Suppressor macrophage treated with lipopolysaccharide for 4 hours (primary cell): ENCODE results near the gene PTPRM.

Experiments
- DNase-seq: peaks from one replicate; pipeline ENCODE4 v3.0.0-alpha.2; 2020

PTPRM gene

GRCh38 chr18:8215741-8216140 lies 648.6 kb downstream of the PTPRM start:
- no peak for DNase-seq

- DNase-seq, result no peak
Measured at GRCh38 chr18:8217051-8217564, 650.0 kb downstream of the PTPRM start.

- DNase-seq, result no peak
Measured at GRCh38 chr18:8218197-8218596, 651.1 kb downstream of the PTPRM start.

GRCh38 chr18:8221452-8221851 lies 654.3 kb downstream of the PTPRM start:
- DNase-seq, result no peak

- no peak for DNase-seq
Measured at GRCh38 chr18:8224576-8224975, 657.5 kb downstream of the PTPRM start.

GRCh38 chr18:8229040-8229439 lies 661.9 kb downstream of the PTPRM start:
- DNase-seq, result no peak

- no peak for DNase-seq
Measured at GRCh38 chr18:8229787-8230186, 662.7 kb downstream of the PTPRM start.

GRCh38 chr18:8231316-8231715 lies 664.2 kb downstream of the PTPRM start:
- no peak for DNase-seq

- no peak for DNase-seq
Measured at GRCh38 chr18:8232791-8233190, 665.7 kb downstream of the PTPRM start.

- no peak for DNase-seq
Measured at GRCh38 chr18:8235894-8236293, 668.8 kb downstream of the PTPRM start.

- DNase-seq, result no peak
Measured at GRCh38 chr18:8238507-8238906, 671.4 kb downstream of the PTPRM start.

GRCh38 chr18:8241731-8242130 lies 674.6 kb downstream of the PTPRM start:
- DNase-seq, result no peak

GRCh38 chr18:8242151-8242696 lies 675.1 kb downstream of the PTPRM start:
- no peak for DNase-seq

GRCh38 chr18:8247700-8248099 lies 680.6 kb downstream of the PTPRM start:
- DNase-seq, result no peak

GRCh38 chr18:8248576-8248975 lies 681.5 kb downstream of the PTPRM start:
- no peak for DNase-seq

- no peak for DNase-seq
Measured at GRCh38 chr18:8249811-8250210, 682.7 kb downstream of the PTPRM start.

- no peak for DNase-seq
Measured at GRCh38 chr18:8252371-8252770, 685.3 kb downstream of the PTPRM start.

- DNase-seq, result no peak
Measured at GRCh38 chr18:8253944-8254343, 686.8 kb downstream of the PTPRM start.

- DNase-seq, result no peak
Measured at GRCh38 chr18:8254654-8255053, 687.5 kb downstream of the PTPRM start.

- no peak for DNase-seq
Measured at GRCh38 chr18:8257851-8258434, 690.8 kb downstream of the PTPRM start.

- no peak for DNase-seq
Measured at GRCh38 chr18:8260319-8260718, 693.2 kb downstream of the PTPRM start.

- no peak for DNase-seq
Measured at GRCh38 chr18:8260827-8261226, 693.7 kb downstream of the PTPRM start.

GRCh38 chr18:8261651-8262091 lies 694.6 kb downstream of the PTPRM start:
- no peak for DNase-seq

- no peak for DNase-seq
Measured at GRCh38 chr18:8262221-8262620, 695.1 kb downstream of the PTPRM start.

- no peak for DNase-seq
Measured at GRCh38 chr18:8264116-8264515, 697.0 kb downstream of the PTPRM start.
